SK-N-SH (cell line): ENCODE measurements around the gene NALF2.

Source experiments
- CTCF ChIP-seq: fragments of 200-600 bp; sonication (generic); IDR thresholded peaks from 2 replicates; pipeline ENCODE4 v1.6.1; 2017; ENCODE audit warnings: antibody characterized with exemption, mild to moderate bottlenecking, moderate library complexity
- SMC3 ChIP-seq: IDR thresholded peaks from 2 replicates; pipeline ENCODE4 v1.6.1; 2012; ENCODE audit warnings: low read depth, low read length, improper control_type of control experiment

- TF ChIP-seq SMC3 (no peak), CTCF (no peak)
These were observed 1.9 kb downstream of the NALF2 start for GRCh38 chrX:69505772-69506616.
